Gastroesophageal sphincter (tissue), 4 donors: ENCODE data around the gene SS18. TPM values are rescaled to one million over a fixed set of nuclear protein-coding genes. Genes with fewer than 3 reads are reported as not detected.

Experiments used
- ATAC-seq: fragments of 150-250 bp; one replicate; pipeline ENCODE4 v1.9.1; 2016; ENCODE audit warnings: mild to moderate bottlenecking, moderate library complexity
- H3K27ac ChIP-seq, 4 donors: fragments of 200-600 bp; sonication (generic) in 3 of 4; 1 replicate in 3 of 4; 2 replicates in 1 of 4; pipeline ENCODE4 v1.5.1; 2016 to 2019
- H3K27me3 ChIP-seq: fragments of 200-600 bp; sonication (generic); one replicate; pipeline ENCODE4 v1.5.1; 2019
- H3K36me3 ChIP-seq, 2 donors: fragments of 200-600 bp; sonication (generic); one replicate each; pipeline ENCODE4 v1.5.1; 2019; ENCODE audit warnings: control low read depth in 1 of 2
- H3K4me1 ChIP-seq, 3 donors: fragments of 200-600 bp; sonication (generic); 1 replicate in 2 of 3; 2 replicates in 1 of 3; pipeline ENCODE4 v1.5.1; 2016 to 2019; ENCODE audit warnings: control low read depth in 2 of 3
- H3K4me3 ChIP-seq, 2 donors: fragments of 200-600 bp; sonication (generic); one replicate each; pipeline ENCODE4 v1.5.1; 2019; ENCODE audit warnings: mild to moderate bottlenecking in 1 of 2, moderate library complexity in 1 of 2
- H3K9me3 ChIP-seq, 3 donors: fragments of 200-600 bp; sonication (generic); one replicate each; pipeline ENCODE4 v1.5.1; 2017 to 2019; ENCODE audit warnings: control low read depth in 2 of 3
- CTCF ChIP-seq, 4 experiments: fragments of 200-600 bp in 2 of 4; fragments of 450-650 bp in 2 of 4; sonication (generic) in 1 of 4; IDR thresholded peaks; one replicate each; pipeline ENCODE4 v1.5.1; 2017 to 2019; ENCODE audit warnings: antibody characterized with exemption in 4 of 4, mild to moderate bottlenecking in 2 of 4, moderate library complexity in 2 of 4
- EP300 ChIP-seq: sonication (generic); formaldehyde crosslinking; IDR thresholded peaks from one replicate; pipeline ENCODE4 v1.6.1; 2017; ENCODE audit warnings: antibody characterized with exemption, mild to moderate bottlenecking
- POLR2A ChIP-seq, 2 donors: fragments of 450-650 bp; IDR thresholded peaks; one replicate each; pipeline ENCODE4 v1.6.1; 2017; ENCODE audit warnings: antibody characterized with exemption in 2 of 2, mild to moderate bottlenecking in 2 of 2, moderate library complexity in 1 of 2
- POLR2AphosphoS5 ChIP-seq: sonication (generic); formaldehyde crosslinking; IDR thresholded peaks from one replicate; pipeline ENCODE4 v1.6.1; 2017; ENCODE audit warnings: antibody characterized with exemption
- WGBS, 2 donors: methylation state at CpG; one replicate each; pipeline ENCODE4 v1.1.5; 2018; ENCODE audit warnings: low coverage in 1 of 2; 5-methylcytosine and 5-hydroxymethylcytosine counted together
- total RNA-seq, 4 donors: library from RNA; depleted of rRNA; stranded (reverse); fragments of >200 nt; gene quantifications; one replicate each; pipeline ENCODE4 v1.1.0, GENCODE V29; 2016

Gene SS18
- total RNA-seq, 4 donors from 2014 or later = 78.8 to 126 (median 95.3) TPM

GRCh38 chr18:26005950-26006349 lies 84.5 kb downstream of the SS18 start:
- Histone ChIP-seq H3K36me3 (peaks cover 0 to 5% of the 10 kb centered on the region in 2 donors), H3K4me3 (no peak overlapping the region), H3K27ac (no peak overlapping the region), H3K27me3 (no peaks in the 10 kb centered on the region), H3K9me3 (no peaks in the 10 kb centered on the region), H3K4me1 (no peaks in the 10 kb centered on the region)
- ATAC-seq = no peak
- TF ChIP-seq EP300 = no peak
- TF ChIP-seq CTCF (IDR thresholded peaks at IDR 0.05) = no peak
- TF ChIP-seq POLR2AphosphoS5 = no peak
- WGBS, 2 donors = 47 to 85% methylated on average over 1 of the region's 1 CpG

GRCh38 chr18:26004832-26005231 lies 85.6 kb downstream of the SS18 start:
- no peak for ATAC-seq
- Histone ChIP-seq H3K27ac (no peak overlapping the region), H3K9me3 (no peaks in the 10 kb centered on the region), H3K27me3 (no peaks in the 10 kb centered on the region), H3K36me3 (no peaks in the 10 kb centered on the region), H3K4me1 (no peaks in the 10 kb centered on the region), H3K4me3 (no peak overlapping the region)
- no peak for TF ChIP-seq EP300
- no peak for TF ChIP-seq POLR2AphosphoS5
- TF ChIP-seq POLR2A (IDR thresholded peaks at IDR 0.05) = no peak
- TF ChIP-seq CTCF (IDR thresholded peaks at IDR 0.05) = no peak
- WGBS, 2 donors = 86 to 93% methylated on average over 3 to 10 of the region's 13 CpGs

GRCh38 chr18:26003817-26004216 lies 86.6 kb downstream of the SS18 start:
- WGBS, 2 donors = 61 to 90% methylated on average over 4 of the region's 4 CpGs

GRCh38 chr18:26003356-26003755 lies 87.1 kb downstream of the SS18 start:
- no peak for ATAC-seq
- Histone ChIP-seq H3K27ac (no peak overlapping the region), H3K4me1 (no peaks in the 10 kb centered on the region), H3K4me3 (no peak overlapping the region), H3K9me3 (no peaks in the 10 kb centered on the region), H3K36me3 (no peaks in the 10 kb centered on the region), H3K27me3 (no peaks in the 10 kb centered on the region)
- TF ChIP-seq EP300 = no peak
- no peak for TF ChIP-seq CTCF (IDR thresholded peaks at IDR 0.05)
- no peak for TF ChIP-seq POLR2AphosphoS5
- no peak for TF ChIP-seq POLR2A (IDR thresholded peaks at IDR 0.05)
- WGBS, 2 donors = 75 to 85% methylated on average over 2 of the region's 2 CpGs

More at GRCh38 chr18:26003817-26004216, 86.6 kb downstream of the SS18 start:
- Histone ChIP-seq H3K4me1 (no peaks in the 10 kb centered on the region), H3K27me3 (no peaks in the 10 kb centered on the region), H3K9me3 (no peaks in the 10 kb centered on the region), H3K36me3 (no peaks in the 10 kb centered on the region), H3K27ac (no peak overlapping the region), H3K4me3 (no peak overlapping the region)
- ATAC-seq = no peak
- TF ChIP-seq POLR2A (IDR thresholded peaks at IDR 0.05) (no peak), POLR2AphosphoS5 (no peak), CTCF (IDR thresholded peaks at IDR 0.05) (no peak), EP300 (no peak)

- Histone ChIP-seq H3K4me3 (no peak overlapping the region), H3K27ac (no peak overlapping the region), H3K9me3 (no peaks in the 10 kb centered on the region), H3K36me3 (no peaks in the 10 kb centered on the region), H3K4me1 (no peaks in the 10 kb centered on the region), H3K27me3 (no peaks in the 10 kb centered on the region)
- no peak for ATAC-seq
- 81% methylated on average over 1 of the region's 1 CpG; no CpG with 5 or more reads in 1 of the 2 donors for WGBS, 2 donors
- TF ChIP-seq CTCF (IDR thresholded peaks at IDR 0.05) (no peak), POLR2A (IDR thresholded peaks at IDR 0.05) (no peak), POLR2AphosphoS5 (no peak), EP300 (no peak)
These were observed 88.0 kb downstream of the SS18 start for GRCh38 chr18:26002375-26002910.
